GM23338 (cell line): ENCODE results near the gene SLC25A13. TPM values are rescaled to one million over a fixed set of nuclear protein-coding genes. Genes with fewer than 3 reads are reported as not detected.

ENCODE experiments used
- ATAC-seq: fragments of 200-7000 bp; cut with Tn5 transposase; 3 replicates; pipeline ENCODE4 v1.9.1; 2020
- DNase-seq: peaks from one replicate; pipeline ENCODE4 v3.0.0-alpha.2; 2015; ENCODE audit warnings: low spot score
- H2AFZ ChIP-seq: fragments of 200-600 bp; sonication (generic); 2 replicates; pipeline ENCODE4 v1.8.0; 2016; ENCODE audit warnings: antibody characterized with exemption, mild to moderate bottlenecking, moderate library complexity
- H3F3A ChIP-seq: fragments of 200-600 bp; sonication (generic); replicated peaks from 2 replicates; pipeline ENCODE4 v1.8.0; 2017; ENCODE audit warnings: antibody characterized with exemption, mixed run types, low read depth
- H3K27ac ChIP-seq: fragments of 200-600 bp; sonication (generic); 2 replicates; pipeline ENCODE4 v1.6.1; 2016; ENCODE audit warnings: low read depth
- H3K27me3 ChIP-seq: fragments of 200-600 bp; sonication (generic); 2 replicates; pipeline ENCODE4 v1.8.0; 2016; ENCODE audit warnings: mild to moderate bottlenecking, mixed run types, moderate library complexity; ENCODE audit not compliant: insufficient read depth
- H3K36me3 ChIP-seq: fragments of 200-600 bp; sonication (generic); 2 replicates; pipeline ENCODE4 v1.8.0; 2016; ENCODE audit warnings: mild to moderate bottlenecking; ENCODE audit not compliant: insufficient read depth
- H3K4me1 ChIP-seq: fragments of 200-600 bp; sonication (generic); 2 replicates; pipeline ENCODE4 v1.8.0; 2016; ENCODE audit warnings: mild to moderate bottlenecking, moderate library complexity; ENCODE audit not compliant: insufficient read depth
- H3K4me2 ChIP-seq: fragments of 200-600 bp; sonication (generic); 2 replicates; pipeline ENCODE4 v1.7.1; 2017; ENCODE audit warnings: mixed run types
- H3K4me3 ChIP-seq: fragments of 200-600 bp; sonication (generic); 2 replicates; pipeline ENCODE4 v1.6.1; 2016; ENCODE audit warnings: mixed run types
- H3K79me2 ChIP-seq: fragments of 200-600 bp; sonication (generic); replicated peaks from 2 replicates; pipeline ENCODE4 v1.8.0; 2017; ENCODE audit warnings: mild to moderate bottlenecking; ENCODE audit not compliant: insufficient read depth
- H3K9me2 ChIP-seq: fragments of 200-600 bp; sonication (generic); 2 replicates; pipeline ENCODE4 v1.8.0; 2017; ENCODE audit not compliant: insufficient read depth
- H4K20me1 ChIP-seq: fragments of 200-600 bp; sonication (generic); replicated peaks from 2 replicates; pipeline ENCODE4 v1.8.0; 2017; ENCODE audit warnings: mild to moderate bottlenecking; ENCODE audit not compliant: insufficient read depth
- H3K27ac Mint-ChIP-seq: 2 replicates; pipeline ENCODE4 v1.8.0; 2020; ENCODE audit warnings: inconsistent platforms, mild to moderate bottlenecking, moderate library complexity, mixed read lengths
- H3K27me3 Mint-ChIP-seq: 3 replicates; pipeline ENCODE4 v1.8.0; 2022; ENCODE audit warnings: low read depth, mild to moderate bottlenecking, moderate library complexity, mixed read lengths, inconsistent platforms; ENCODE audit not compliant: insufficient read depth, poor library complexity
- H3K36me3 Mint-ChIP-seq: 3 replicates; pipeline ENCODE4 v1.8.0; 2021; ENCODE audit warnings: low read depth, mild to moderate bottlenecking, inconsistent platforms, moderate library complexity, mixed read lengths
- H3K4me1 Mint-ChIP-seq: 3 replicates; pipeline ENCODE4 v1.8.0; 2020; ENCODE audit warnings: mild to moderate bottlenecking, inconsistent platforms, mixed read lengths
- H3K4me3 Mint-ChIP-seq: 3 replicates; pipeline ENCODE4 v1.8.0; 2021; ENCODE audit warnings: moderate library complexity, mild to moderate bottlenecking, inconsistent platforms, mixed read lengths
- H3K9me3 Mint-ChIP-seq: 3 replicates; pipeline ENCODE4 v1.8.0; 2020; ENCODE audit warnings: moderate library complexity, mild to moderate bottlenecking, inconsistent platforms, mixed read lengths
- CREB1 ChIP-seq: fragments of 250-450 bp; sonication (Bioruptor Pico); IDR thresholded peaks from 2 replicates; pipeline ENCODE4 v1.5.0; 2020; ENCODE audit warnings: low read depth, mild to moderate bottlenecking, moderate library complexity
- ETS1 ChIP-seq: IDR thresholded peaks from 2 replicates; pipeline ENCODE4 v1.6.1; 2016; ENCODE audit warnings: antibody characterized with exemption
- EZH2 ChIP-seq: fragments of 200-600 bp; sonication (generic); IDR thresholded peaks from one replicate; pipeline ENCODE4 v1.8.0; 2017; ENCODE audit warnings: antibody characterized with exemption, mild to moderate bottlenecking, low read depth; ENCODE audit not compliant: unreplicated experiment
- JUNB ChIP-seq: IDR thresholded peaks from one replicate; pipeline ENCODE4 v1.6.1; 2016; ENCODE audit warnings: antibody characterized with exemption; ENCODE audit not compliant: unreplicated experiment
- NANOG ChIP-seq: IDR thresholded peaks from 2 replicates; pipeline ENCODE4 v1.6.1; 2016; ENCODE audit warnings: antibody characterized with exemption, borderline replicate concordance
- REST ChIP-seq: IDR thresholded peaks from one replicate; pipeline ENCODE4 v1.6.1; 2018; ENCODE audit warnings: antibody characterized with exemption; ENCODE audit not compliant: unreplicated experiment
- STAT1 ChIP-seq: IDR thresholded peaks from one replicate; pipeline ENCODE4 v1.6.1; 2016; ENCODE audit warnings: antibody characterized with exemption; ENCODE audit not compliant: unreplicated experiment
- ZNF114 ChIP-seq: fragments of 250-450 bp; sonication (Bioruptor Pico); IDR thresholded peaks from 2 replicates; pipeline ENCODE4 v1.5.0; 2020; ENCODE audit warnings: mild to moderate bottlenecking, moderate library complexity
- ZNF331 ChIP-seq: fragments of 250-450 bp; sonication (Bioruptor Pico); IDR thresholded peaks from 2 replicates; pipeline ENCODE4 v1.5.0; 2020; ENCODE audit warnings: low read depth, mild to moderate bottlenecking, moderate library complexity
- ZNF462 ChIP-seq: fragments of 250-450 bp; sonication (Bioruptor Pico); IDR thresholded peaks from 2 replicates; pipeline ENCODE4 v1.5.0; 2020; ENCODE audit warnings: mild to moderate bottlenecking, moderate library complexity
- polyA plus RNA-seq: library from polyadenylated mRNA; unstranded; fragments of >200 nt; fragmentation: Nextera tagmentation; extraction: Ambion mirVana; gene quantifications from 2 replicates; pipeline ENCODE4 v1.2.1, GENCODE V29; 2016
- total RNA-seq: library from RNA; depleted of rRNA; stranded (reverse); fragments of >200 nt; shearing (Covaris generic); gene quantifications from 2 replicates; pipeline ENCODE4 v1.2.3, GENCODE V29; 2014

Gene SLC25A13
- total and polyA plus RNA-seq, 2 experiments from 2014 or later, result 51.1 to 84.6 TPM

- TF ChIP-seq ETS1 (no peak), NANOG (no peak), CREB1 (CRISPR knock-in tag) (no peak), REST (no peak), EZH2 (no peak), ZNF114 (CRISPR knock-in tag) (no peak), ZNF331 (CRISPR knock-in tag) (no peak), STAT1 (no peak)
These were observed 245.6 kb downstream of the SLC25A13 start (continued) for GRCh38 chr7:96076350-96076707.

GRCh38 chr7:96075510-96076349 is 246.2 kb downstream of the SLC25A13 start:
- no peaks in the 10 kb centered on the region for H3F3A ChIP-seq
- peak overlapping the region; percentile 92 for H3K4me2 ChIP-seq
- no peak overlapping the region for H3K27ac ChIP-seq
- peaks cover 27% of the 10 kb centered on the region for H3K27me3 ChIP-seq
- peak overlapping the region; percentile 83 for H3K4me3 Mint-ChIP-seq
- H3K9me2 ChIP-seq, result no peaks in the 10 kb centered on the region
- H3K4me1 ChIP-seq, result 0 out of 2 replicates have a peak, but pooled peaks cover 4% of the 10 kb centered on the region
- H3K27ac Mint-ChIP-seq, result no peak overlapping the region
- no peaks in the 10 kb centered on the region for H3K36me3 ChIP-seq
- peak; percentile 97 for ATAC-seq
- peak overlapping the region; percentile 94 for H2AFZ ChIP-seq
- no peaks in the 10 kb centered on the region for H3K36me3 Mint-ChIP-seq
- peak; percentile 86 for DNase-seq
- peak overlapping the region; percentile 65 for H3K4me3 ChIP-seq
- H3K4me1 Mint-ChIP-seq, result peaks cover 2% of the 10 kb centered on the region; the same call in 1 of the 3 replicates
- no peaks in the 10 kb centered on the region for H3K79me2 ChIP-seq
- H3K27me3 Mint-ChIP-seq, result peaks cover 16% of the 10 kb centered on the region
- H3K9me3 Mint-ChIP-seq, result no peaks in the 10 kb centered on the region
- no peaks in the 10 kb centered on the region for H4K20me1 ChIP-seq
- no peak for TF ChIP-seq JUNB
- TF ChIP-seq ETS1, result no peak
- no peak for TF ChIP-seq ZNF114 (CRISPR knock-in tag)
- no peak for TF ChIP-seq STAT1
- TF ChIP-seq ZNF462, result no peak
- TF ChIP-seq ZNF331 (CRISPR knock-in tag), result no peak
